SH-SY5Y (cell line): ENCODE results near the gene RERE.

Source experiments
- GATA2 ChIP-seq: IDR thresholded peaks from 2 replicates; pipeline ENCODE4 v1.6.1; 2011; ENCODE audit warnings: mild to moderate bottlenecking, low read depth, low read length
- GATA3 ChIP-seq: IDR thresholded peaks from 2 replicates; pipeline ENCODE4 v1.6.1; 2011; ENCODE audit warnings: low read depth, mild to moderate bottlenecking, low read length, moderate library complexity

GRCh38 chr1:8597455-8597854 lies 220.0 kb downstream of the RERE start:
- TF ChIP-seq GATA2 (peak; percentile 16; the same call in 1 of the 2 replicates), GATA3 (no peak)
